Choroid plexus epithelial cell (primary cell): ENCODE measurements around the gene SYNE2.
A peak's percentile ranks its signal among the peaks of the same experiment; 100 is the strongest.

Experiments
- DNase-seq: peaks from one replicate; pipeline ENCODE4 v3.0.0-alpha.2; 2010; ENCODE audit warnings: low read depth
- H3K4me3 ChIP-seq: 2 replicates; pipeline ENCODE4 v1.5.1; 2011; ENCODE audit warnings: low read depth, mild to moderate bottlenecking, control low read depth, low read length, moderate library complexity
- CTCF ChIP-seq: conservative IDR thresholded peaks from 2 replicates; pipeline ENCODE4 v1.5.1; 2011; ENCODE audit warnings: low read depth, mild to moderate bottlenecking, control low read depth, inconsistent platforms, low read length, moderate library complexity

The SYNE2 gene

GRCh38 chr14:63940387-63940786 is 87.6 kb downstream of the SYNE2 start:
- no peak for TF ChIP-seq CTCF
- no peak for DNase-seq
- H3K4me3 ChIP-seq, result no peak overlapping the region

GRCh38 chr14:63941023-63941422 is 88.2 kb downstream of the SYNE2 start:
- DNase-seq, result no peak
- no peak overlapping the region for H3K4me3 ChIP-seq
- no peak for TF ChIP-seq CTCF

- no peak for TF ChIP-seq CTCF
- DNase-seq, result peak; percentile 32
These were observed 96.9 kb downstream of the SYNE2 start for GRCh38 chr14:63949696-63950095.

DNA sequence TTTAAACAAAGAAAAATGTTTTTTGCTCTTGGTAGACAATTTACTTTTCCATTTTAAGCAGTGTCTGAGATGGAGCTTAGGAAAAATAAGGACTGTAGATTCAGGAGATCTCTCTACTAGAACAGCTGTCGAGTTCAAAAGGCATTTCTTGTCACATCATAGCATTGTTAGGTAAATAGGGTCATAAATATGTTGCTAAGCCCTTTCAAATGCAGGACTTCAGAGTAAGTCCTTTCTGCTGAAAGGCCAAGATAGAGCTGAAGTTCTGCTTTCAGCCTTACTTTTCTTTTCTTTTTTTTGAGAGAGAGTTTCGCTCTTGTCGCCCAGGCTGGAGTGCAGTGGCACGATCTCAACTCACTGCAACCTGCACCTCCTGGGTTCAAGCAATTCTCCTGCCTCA is 98.2 kb downstream of the SYNE2 start:
- DNase-seq, result no peak
- TF ChIP-seq CTCF, result no peak
- H3K4me3 ChIP-seq, result no peak overlapping the region

More at GRCh38 chr14:63949696-63950095, 96.9 kb downstream of the SYNE2 start:
- no peak overlapping the region for H3K4me3 ChIP-seq

GRCh38 chr14:63951429-63951828 is 98.6 kb downstream of the SYNE2 start:
- no peak for DNase-seq
- TF ChIP-seq CTCF, result no peak
- H3K4me3 ChIP-seq, result no peak overlapping the region

- no peak overlapping the region for H3K4me3 ChIP-seq
- no peak for TF ChIP-seq CTCF
- no peak for DNase-seq
These were observed 99.5 kb downstream of the SYNE2 start for GRCh38 chr14:63952053-63952932.

- no peak for TF ChIP-seq CTCF
- H3K4me3 ChIP-seq, result no peak overlapping the region
- no peak for DNase-seq
These were observed 100.2 kb downstream of the SYNE2 start for GRCh38 chr14:63952933-63953437.
